Naive thymus-derived CD4-positive, alpha-beta T cell (primary cell): ENCODE results near the gene TST. TPM values are rescaled to one million over a fixed set of nuclear protein-coding genes. Genes with fewer than 3 reads are reported as not detected.

Source experiments
- ATAC-seq: fragments of 150-1000 bp; cut with Tn5 transposase; 2 replicates; pipeline ENCODE4 v1.10.0; 2021; ENCODE audit warnings: mild to moderate bottlenecking, moderate library complexity
- CTCF ChIA-PET: fragments of 350-600 bp; sonication (Branson Sonifier 250); formaldehyde crosslinking; loops from one replicate; lab custom pipeline; 2021; ENCODE audit warnings: antibody characterized with exemption; lab: Charles Lee
- POLR2A ChIA-PET: fragments of 350-600 bp; sonication (Branson Sonifier 250); formaldehyde crosslinking; loops from one replicate; lab custom pipeline; 2021; ENCODE audit warnings: antibody characterized with exemption, inconsistent platforms; lab: Charles Lee
- DNase-seq, 9 donors: peaks; one replicate each; pipeline versions ENCODE4 v3.0.0 to v3.0.0-alpha.2; 2020 to 2022; ENCODE audit warnings: mixed read lengths in 1 of 9
- H3K27ac ChIP-seq: one replicate; pipeline ENCODE4 v1.7.0; 2013; ENCODE audit warnings: mild to moderate bottlenecking, low read depth, low read length, moderate library complexity
- H3K27me3 ChIP-seq, 2 donors: one replicate each; pipeline ENCODE4 v1.7.0; 2013; ENCODE audit warnings: low read length in 2 of 2, mild to moderate bottlenecking in 2 of 2, moderate library complexity in 2 of 2; ENCODE audit not compliant: control insufficient read depth in 2 of 2, insufficient read depth in 2 of 2
- H3K36me3 ChIP-seq, 3 experiments: 1 replicate in 2 of 3; 2 replicates in 1 of 3; pipeline ENCODE4 v1.7.0; 2013; ENCODE audit warnings: low read length in 3 of 3, mild to moderate bottlenecking in 3 of 3, moderate library complexity in 1 of 3; ENCODE audit not compliant: insufficient read depth in 3 of 3, control insufficient read depth in 2 of 3
- H3K4me1 ChIP-seq, 2 donors: one replicate each; pipeline ENCODE4 v1.7.0; 2013; ENCODE audit warnings: low read length in 2 of 2, mild to moderate bottlenecking in 2 of 2, moderate library complexity in 1 of 2; ENCODE audit not compliant: control insufficient read depth in 2 of 2, insufficient read depth in 2 of 2
- H3K4me3 ChIP-seq: 2 replicates; pipeline ENCODE4 v1.7.0; 2013; ENCODE audit warnings: mild to moderate bottlenecking, low read length
- H3K9me3 ChIP-seq, 3 experiments: 1 replicate in 2 of 3; 2 replicates in 1 of 3; pipeline ENCODE4 v1.7.0; 2013; ENCODE audit warnings: low read length in 3 of 3; ENCODE audit not compliant: control insufficient read depth in 2 of 3
- H3K27ac Mint-ChIP-seq, 9 donors: one replicate each; pipeline ENCODE4 v1.8.0; 2020 to 2022; ENCODE audit warnings: mixed read lengths in 9 of 9, mild to moderate bottlenecking in 8 of 9, moderate library complexity in 5 of 9, inconsistent platforms in 2 of 9
- H3K27me3 Mint-ChIP-seq, 5 donors: one replicate each; pipeline ENCODE4 v1.8.0; 2021 to 2022; ENCODE audit warnings: mixed read lengths in 5 of 5, mild to moderate bottlenecking in 1 of 5
- H3K36me3 Mint-ChIP-seq, 5 donors: one replicate each; pipeline ENCODE4 v1.8.0; 2020 to 2022; ENCODE audit warnings: mixed read lengths in 5 of 5, mild to moderate bottlenecking in 3 of 5, inconsistent platforms in 1 of 5
- H3K4me1 Mint-ChIP-seq, 7 donors: one replicate each; pipeline ENCODE4 v1.8.0; 2020 to 2022; ENCODE audit warnings: mixed read lengths in 7 of 7, mild to moderate bottlenecking in 3 of 7, inconsistent platforms in 1 of 7
- H3K4me3 Mint-ChIP-seq, 10 donors: one replicate each; pipeline ENCODE4 v1.8.0; 2020 to 2022; ENCODE audit warnings: mild to moderate bottlenecking in 10 of 10, mixed read lengths in 10 of 10, moderate library complexity in 6 of 10, inconsistent platforms in 2 of 10
- H3K9me3 Mint-ChIP-seq, 11 donors: one replicate each; pipeline ENCODE4 v1.8.0; 2020 to 2022; ENCODE audit warnings: mixed read lengths in 11 of 11, mild to moderate bottlenecking in 4 of 11, inconsistent platforms in 1 of 11, moderate library complexity in 1 of 11
- intact Hi-C, 2 donors: fragments of 100-400 bp; cut with micrococcal nuclease; formaldehyde crosslinking; loops; one replicate each; pipeline ENCODE4 v1.15.1; 2023
- polyA plus RNA-seq, 2 donors: library from polyadenylated mRNA; unstranded; fragments of 300-500 nt; fragmentation: Illumina TruSeq; gene quantifications; one replicate each; pipeline ENCODE4 v1.2.3, GENCODE V29; 2021
- total RNA-seq, 6 experiments: library from RNA in 5 of 6; stranded (reverse) in 5 of 6; gene quantifications; 1 replicate in 5 of 6; 2 replicates in 1 of 6; pipeline ENCODE4 v1.2.3 and lab custom pipeline; 2021 to 2026

The TST gene
- total and polyA plus RNA-seq, 7 experiments from 2014 or later: 0.22 to 6.1 (median 0.43) TPM; not detected in 1

GRCh38 chr22:37043828-37044538 is 24.7 kb upstream of the TST start:
- peak; percentile 74 for ATAC-seq
- Histone ChIP-seq H3K9me3 (no peaks in the 10 kb centered on the region), H3K36me3 (no peaks in the 10 kb centered on the region), H3K27me3 (no peaks in the 10 kb centered on the region), H3K27ac (no peak overlapping the region), H3K4me1 (no peaks in the 10 kb centered on the region), H3K4me3 (no peak overlapping the region)
- H3K36me3 Mint-ChIP-seq: no peaks in the 10 kb centered on the region
- H3K27ac Mint-ChIP-seq: no peak overlapping the region
- H3K4me3 Mint-ChIP-seq: no peak overlapping the region
- H3K27me3 Mint-ChIP-seq: peaks cover 0 to 9% (median 0%) of the 10 kb centered on the region in 5 donors
- peak in 2 of 9 donors; percentile 16 to 64 for DNase-seq
- ChIA-PET POLR2A (no interaction called here), CTCF (no interaction called here)
- H3K4me1 Mint-ChIP-seq: peaks cover 0 to 25% (median 0%) of the 10 kb centered on the region in 7 donors
- intact Hi-C loops: loop anchor here in 1 of 2 donors (1.0 kb wide), 1 partner anchor 262 kb away; no protein-coding TSS in a partner anchor
- no peaks in the 10 kb centered on the region for H3K9me3 Mint-ChIP-seq

- no peak for DNase-seq
- Histone ChIP-seq H3K4me1 (no peaks in the 10 kb centered on the region), H3K9me3 (no peaks in the 10 kb centered on the region), H3K4me3 (no peak overlapping the region), H3K27me3 (no peaks in the 10 kb centered on the region), H3K36me3 (no peaks in the 10 kb centered on the region), H3K27ac (no peak overlapping the region)
- POLR2A ChIA-PET: no interaction called here
- intact Hi-C loops: no loop called here
- CTCF ChIA-PET: interaction anchor here (0.9 kb wide), 1 partner anchor 10 kb away, joined by 3 read pairs; no protein-coding TSS in a partner anchor
- H3K4me3 Mint-ChIP-seq: no peak overlapping the region
- H3K4me1 Mint-ChIP-seq: peaks cover 0 to 25% (median 0%) of the 10 kb centered on the region in 7 donors
- H3K27ac Mint-ChIP-seq: no peak overlapping the region
- H3K36me3 Mint-ChIP-seq: no peaks in the 10 kb centered on the region
- no peaks in the 10 kb centered on the region for H3K9me3 Mint-ChIP-seq
- ATAC-seq: no peak
- peaks cover 0 to 9% (median 0%) of the 10 kb centered on the region in 5 donors for H3K27me3 Mint-ChIP-seq
These were observed 24.1 kb upstream of the TST start for GRCh38 chr22:37043209-37043827.

- DNase-seq (no peak), ATAC-seq (no peak)
- Histone ChIP-seq H3K4me1 (no peaks in the 10 kb centered on the region), H3K27me3 (no peaks in the 10 kb centered on the region), H3K9me3 (no peaks in the 10 kb centered on the region), H3K36me3 (no peaks in the 10 kb centered on the region), H3K27ac (no peak overlapping the region), H3K4me3 (no peak overlapping the region)
- no peak overlapping the region for H3K27ac Mint-ChIP-seq
- H3K4me3 Mint-ChIP-seq: no peak overlapping the region
- H3K9me3 Mint-ChIP-seq: no peaks in the 10 kb centered on the region
- POLR2A ChIA-PET: no interaction called here
- no peaks in the 10 kb centered on the region for H3K36me3 Mint-ChIP-seq
- CTCF ChIA-PET: no interaction called here
- peaks cover 0 to 14% (median 0%) of the 10 kb centered on the region in 7 donors for H3K4me1 Mint-ChIP-seq
- H3K27me3 Mint-ChIP-seq: peaks cover 7 to 24% (median 17%) of the 10 kb centered on the region in 5 donors
- intact Hi-C loops: no loop called here
These were observed 20.2 kb upstream of the TST start for GRCh38 chr22:37039466-37039865.

- ChIA-PET CTCF (no interaction called here), POLR2A (no interaction called here)
- no peaks in the 10 kb centered on the region for H3K36me3 ChIP-seq
- Mint-ChIP-seq H3K4me1 (peaks cover 0 to 10% (median 0%) of the 10 kb centered on the region in 7 donors), H3K27me3 (peaks cover 7 to 24% (median 17%) of the 10 kb centered on the region in 5 donors), H3K9me3 (no peaks in the 10 kb centered on the region), H3K4me3 (no peak overlapping the region), H3K27ac (no peak overlapping the region), H3K36me3 (no peaks in the 10 kb centered on the region)
- H3K4me3 ChIP-seq: no peak overlapping the region
- DNase-seq: no peak
- intact Hi-C loops: no loop called here
- no peaks in the 10 kb centered on the region for H3K27me3 ChIP-seq
- H3K27ac ChIP-seq: no peak overlapping the region
- H3K9me3 ChIP-seq: no peaks in the 10 kb centered on the region
- ATAC-seq: no peak
- H3K4me1 ChIP-seq: no peaks in the 10 kb centered on the region
These were observed 18.4 kb upstream of the TST start for GRCh38 chr22:37037669-37038068.

- Mint-ChIP-seq H3K9me3 (no peaks in the 10 kb centered on the region), H3K27ac (no peak overlapping the region)
These were observed 17.6 kb upstream of the TST start for GRCh38 chr22:37036655-37037377.

GRCh38 chr22:37033605-37034430 is 14.6 kb upstream of the TST start:
- ATAC-seq (no peak), DNase-seq (no peak)
- H3K27me3 Mint-ChIP-seq: peaks cover 7 to 19% (median 14%) of the 10 kb centered on the region in 5 donors
- Histone ChIP-seq H3K4me1 (no peaks in the 10 kb centered on the region), H3K36me3 (no peaks in the 10 kb centered on the region), H3K9me3 (no peaks in the 10 kb centered on the region), H3K27ac (no peak overlapping the region), H3K4me3 (no peak overlapping the region), H3K27me3 (no peaks in the 10 kb centered on the region)
- H3K4me1 Mint-ChIP-seq: peaks cover 0 to 1% (median 0%) of the 10 kb centered on the region in 7 donors
- ChIA-PET POLR2A (no interaction called here), CTCF (no interaction called here)
- intact Hi-C loops: no loop called here
- no peaks in the 10 kb centered on the region for H3K9me3 Mint-ChIP-seq
- no peak overlapping the region for H3K27ac Mint-ChIP-seq
- H3K36me3 Mint-ChIP-seq: no peaks in the 10 kb centered on the region
- no peak overlapping the region for H3K4me3 Mint-ChIP-seq

More at GRCh38 chr22:37036655-37037377, 17.6 kb upstream of the TST start:
- POLR2A ChIA-PET: no interaction called here
- ATAC-seq: no peak
- Mint-ChIP-seq H3K4me3 (no peak overlapping the region), H3K27me3 (peaks cover 7 to 24% (median 17%) of the 10 kb centered on the region in 5 donors), H3K36me3 (no peaks in the 10 kb centered on the region), H3K4me1 (peaks cover 0 to 10% (median 0%) of the 10 kb centered on the region in 7 donors)
- DNase-seq: no peak
- Histone ChIP-seq H3K4me3 (no peak overlapping the region), H3K4me1 (no peaks in the 10 kb centered on the region), H3K27ac (no peak overlapping the region), H3K27me3 (no peaks in the 10 kb centered on the region), H3K36me3 (no peaks in the 10 kb centered on the region), H3K9me3 (no peaks in the 10 kb centered on the region)
- intact Hi-C loops: no loop called here
- CTCF ChIA-PET: no interaction called here
